GM10248 (cell line): ENCODE data around the gene CYP8B1.

Source experiments
- CTCF ChIA-PET: fragments of 300-600 bp; sonication (Branson Sonifier 250); formaldehyde crosslinking; extraction: SDS; loops from one replicate; lab custom pipeline; 2021; ENCODE audit warnings: antibody characterized with exemption; lab: Yijun Ruan, JAX
- POLR2A ChIA-PET: fragments of 350-650 bp; sonication (Branson Sonifier 250); formaldehyde crosslinking; extraction: SDS; loops from one replicate; lab custom pipeline; 2020; ENCODE audit warnings: antibody characterized with exemption; lab: Yijun Ruan, JAX
- DNase-seq: peaks from one replicate; pipeline ENCODE4 v3.0.0; 2012; ENCODE audit errors: extremely low spot score
- TF ChIP-seq, protein P1 (sequence below): IDR thresholded peaks from 2 replicates; pipeline ENCODE4 v1.5.1; 2012; ENCODE audit warnings: mild to moderate bottlenecking, low read depth; ENCODE audit errors: extremely low read depth, missing control alignments, control extremely low read depth

Gene CYP8B1, protein sequence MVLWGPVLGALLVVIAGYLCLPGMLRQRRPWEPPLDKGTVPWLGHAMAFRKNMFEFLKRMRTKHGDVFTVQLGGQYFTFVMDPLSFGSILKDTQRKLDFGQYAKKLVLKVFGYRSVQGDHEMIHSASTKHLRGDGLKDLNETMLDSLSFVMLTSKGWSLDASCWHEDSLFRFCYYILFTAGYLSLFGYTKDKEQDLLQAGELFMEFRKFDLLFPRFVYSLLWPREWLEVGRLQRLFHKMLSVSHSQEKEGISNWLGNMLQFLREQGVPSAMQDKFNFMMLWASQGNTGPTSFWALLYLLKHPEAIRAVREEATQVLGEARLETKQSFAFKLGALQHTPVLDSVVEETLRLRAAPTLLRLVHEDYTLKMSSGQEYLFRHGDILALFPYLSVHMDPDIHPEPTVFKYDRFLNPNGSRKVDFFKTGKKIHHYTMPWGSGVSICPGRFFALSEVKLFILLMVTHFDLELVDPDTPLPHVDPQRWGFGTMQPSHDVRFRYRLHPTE

DNA sequence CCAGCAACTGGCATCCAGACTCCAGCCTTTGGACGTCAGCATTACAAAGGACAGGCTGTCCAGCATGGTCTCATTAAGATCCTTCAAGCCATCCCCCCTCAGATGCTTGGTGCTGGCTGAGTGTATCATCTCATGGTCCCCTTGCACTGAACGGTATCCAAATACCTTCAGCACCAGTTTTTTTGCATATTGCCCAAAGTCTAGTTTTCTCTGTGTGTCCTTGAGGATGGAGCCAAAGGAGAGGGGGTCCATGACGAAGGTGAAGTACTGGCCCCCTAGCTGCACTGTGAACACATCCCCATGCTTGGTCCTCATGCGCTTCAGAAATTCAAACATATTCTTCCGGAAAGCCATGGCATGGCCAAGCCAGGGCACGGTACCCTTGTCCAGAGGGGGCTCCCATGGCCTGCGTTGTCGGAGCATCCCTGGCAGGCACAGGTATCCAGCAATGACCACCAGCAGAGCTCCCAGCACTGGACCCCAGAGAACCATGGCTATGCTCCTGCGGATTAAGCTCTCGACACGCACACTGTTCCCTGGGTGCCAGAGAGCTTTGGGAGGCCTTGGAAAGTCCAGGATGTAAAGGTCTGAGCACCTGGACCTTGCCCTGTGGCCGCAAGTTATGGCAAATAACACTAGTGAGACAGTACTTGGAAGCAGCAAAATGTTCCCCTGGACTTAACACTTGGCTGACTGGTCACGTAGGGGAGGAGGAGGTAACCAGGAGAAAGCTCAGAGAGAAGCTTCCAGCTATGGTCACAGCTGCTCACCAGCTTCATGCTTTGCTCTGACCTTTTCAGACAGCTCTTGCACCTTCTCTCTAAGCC is at the start of gene CYP8B1:
Gene CYP8B1 (minus strand): TSS at position 555 of the 827 bp plus-strand sequence. CDS start 63 bp downstream, at position 492.
- ChIA-PET POLR2A (no interaction called here), CTCF (interaction anchor here (0.7 to 1.5 kb wide), 3 partner anchors 12 to 45 kb away, joined by 3 to 7 read pairs (median 3); no protein-coding TSS in a partner anchor)
- TF ChIP-seq, protein P1, sequence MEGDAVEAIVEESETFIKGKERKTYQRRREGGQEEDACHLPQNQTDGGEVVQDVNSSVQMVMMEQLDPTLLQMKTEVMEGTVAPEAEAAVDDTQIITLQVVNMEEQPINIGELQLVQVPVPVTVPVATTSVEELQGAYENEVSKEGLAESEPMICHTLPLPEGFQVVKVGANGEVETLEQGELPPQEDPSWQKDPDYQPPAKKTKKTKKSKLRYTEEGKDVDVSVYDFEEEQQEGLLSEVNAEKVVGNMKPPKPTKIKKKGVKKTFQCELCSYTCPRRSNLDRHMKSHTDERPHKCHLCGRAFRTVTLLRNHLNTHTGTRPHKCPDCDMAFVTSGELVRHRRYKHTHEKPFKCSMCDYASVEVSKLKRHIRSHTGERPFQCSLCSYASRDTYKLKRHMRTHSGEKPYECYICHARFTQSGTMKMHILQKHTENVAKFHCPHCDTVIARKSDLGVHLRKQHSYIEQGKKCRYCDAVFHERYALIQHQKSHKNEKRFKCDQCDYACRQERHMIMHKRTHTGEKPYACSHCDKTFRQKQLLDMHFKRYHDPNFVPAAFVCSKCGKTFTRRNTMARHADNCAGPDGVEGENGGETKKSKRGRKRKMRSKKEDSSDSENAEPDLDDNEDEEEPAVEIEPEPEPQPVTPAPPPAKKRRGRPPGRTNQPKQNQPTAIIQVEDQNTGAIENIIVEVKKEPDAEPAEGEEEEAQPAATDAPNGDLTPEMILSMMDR = no peak
- no peak for DNase-seq

DNA sequence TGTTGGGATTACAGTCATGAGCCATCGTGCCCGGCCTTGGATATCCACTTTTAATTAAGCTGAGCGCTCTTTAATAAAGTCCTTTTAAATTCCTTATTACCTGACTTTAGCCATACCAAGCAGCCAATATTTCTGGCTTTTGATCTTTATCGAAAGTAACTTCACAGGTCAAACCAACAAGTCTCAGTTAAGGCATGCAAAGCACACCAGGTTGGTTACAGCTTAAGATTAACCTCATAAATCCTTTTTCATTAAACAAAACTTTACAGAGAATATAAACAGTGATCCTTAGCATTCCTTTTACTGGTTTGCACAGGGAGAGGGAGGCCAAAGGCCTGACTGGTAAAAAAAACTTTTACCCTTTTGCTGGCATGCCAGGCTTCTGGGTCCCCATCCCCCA is 47.9 kb upstream of the CYP8B1 start:
- TF ChIP-seq, protein P1 = no peak
- POLR2A ChIA-PET = no interaction called here
- DNase-seq = no peak
- CTCF ChIA-PET = interaction anchor here (1.0 to 1.3 kb wide), 2 partner anchors 9 to 17 kb away, joined by 3 to 4 read pairs; no protein-coding TSS in a partner anchor

DNA sequence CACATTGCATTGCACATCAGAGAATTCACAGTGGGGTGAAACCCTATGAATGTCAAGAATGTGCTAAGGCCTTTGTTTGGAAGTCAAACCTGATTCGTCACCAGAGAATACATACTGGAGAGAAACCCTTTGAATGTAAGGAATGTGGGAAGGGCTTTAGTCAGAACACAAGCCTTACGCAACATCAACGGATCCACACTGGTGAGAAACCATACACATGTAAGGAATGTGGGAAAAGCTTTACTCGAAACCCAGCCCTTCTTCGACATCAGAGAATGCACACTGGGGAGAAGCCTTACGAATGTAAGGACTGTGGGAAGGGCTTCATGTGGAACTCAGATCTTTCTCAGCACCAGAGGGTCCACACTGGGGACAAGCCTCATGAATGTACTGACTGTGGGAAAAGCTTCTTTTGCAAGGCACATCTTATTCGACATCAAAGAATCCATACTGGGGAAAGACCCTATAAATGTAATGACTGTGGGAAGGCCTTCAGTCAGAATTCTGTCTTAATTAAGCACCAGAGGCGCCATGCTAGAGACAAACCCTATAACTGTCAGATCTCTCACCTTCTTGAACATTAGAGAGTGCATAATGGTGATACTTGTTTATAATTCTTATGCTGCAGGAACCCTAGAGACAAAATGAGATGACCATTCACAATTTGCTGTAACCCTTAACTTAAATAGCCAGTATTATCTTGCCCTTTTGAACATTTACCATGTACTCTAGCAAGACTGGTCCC is 39.3 kb upstream of the CYP8B1 start:
- DNase-seq = no peak
- ChIA-PET POLR2A (no interaction called here), CTCF (no interaction called here)
- TF ChIP-seq, protein P1 = no peak

DNA sequence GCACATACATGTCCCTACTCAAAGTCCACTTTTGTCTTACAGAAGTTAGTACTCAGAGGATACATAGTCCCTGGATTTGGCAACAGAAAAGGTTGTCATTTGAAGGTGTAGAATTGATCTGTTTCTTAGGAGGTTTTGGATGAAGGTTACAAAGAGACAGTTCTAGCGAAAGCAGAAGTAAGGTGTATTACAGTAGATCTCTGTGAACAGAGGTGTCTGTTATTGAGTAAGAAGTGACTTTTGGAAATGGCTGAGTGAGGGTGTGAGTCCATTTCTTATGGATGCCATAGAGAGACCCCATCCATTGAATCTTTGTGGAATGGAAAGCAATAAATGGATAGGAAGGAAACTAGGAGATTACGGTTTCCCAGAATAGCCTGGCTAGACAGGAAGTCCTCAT is 35.9 kb upstream of the CYP8B1 start:
- POLR2A ChIA-PET = no interaction called here
- DNase-seq = no peak
- TF ChIP-seq, protein P1 = no peak
- CTCF ChIA-PET = no interaction called here

DNA sequence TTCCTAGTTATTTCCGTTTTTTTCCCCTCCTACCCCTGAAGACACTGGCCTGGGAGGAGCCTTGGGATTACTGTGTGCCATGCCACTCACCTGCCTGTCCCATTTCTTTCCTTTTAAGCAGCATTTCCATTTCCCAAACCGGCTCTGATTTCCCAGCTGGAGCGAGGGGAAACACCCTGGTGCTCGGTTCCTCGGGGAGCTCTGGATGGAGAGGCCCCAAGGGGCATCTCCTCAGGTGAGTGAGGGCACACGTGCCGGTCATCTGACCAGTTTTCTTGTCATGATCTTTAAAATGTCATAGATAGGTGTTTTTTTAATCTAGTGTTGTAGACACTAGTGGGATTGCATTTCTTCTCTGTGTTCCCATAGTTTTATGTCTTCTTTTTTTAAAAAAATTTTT is 33.0 kb upstream of the CYP8B1 start:
- TF ChIP-seq, protein P1 = no peak
- DNase-seq = no peak
- ChIA-PET CTCF (no interaction called here), POLR2A (no interaction called here)

DNA sequence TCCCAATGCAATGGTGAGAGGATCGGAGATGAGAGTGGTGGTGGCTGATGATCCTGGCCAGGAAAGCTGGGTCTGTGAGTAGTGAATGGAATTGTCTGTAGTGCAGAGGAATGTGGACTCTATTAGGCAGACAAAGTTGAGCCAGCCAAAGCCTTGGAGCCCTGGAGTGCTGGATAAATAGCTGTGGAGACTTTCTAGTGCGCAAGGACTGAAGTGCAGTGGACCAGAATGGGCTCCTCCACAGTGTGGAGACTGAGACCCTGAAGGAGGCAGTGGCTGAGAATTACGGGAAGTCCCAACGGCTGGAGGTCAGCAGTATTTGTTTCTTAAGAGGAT is 31.1 kb upstream of the CYP8B1 start:
- POLR2A ChIA-PET = no interaction called here
- no peak for DNase-seq
- TF ChIP-seq, protein P1 = no peak
- CTCF ChIA-PET = interaction anchor here (1.5 kb wide), 1 partner anchor 14 kb away, joined by 3 read pairs; no protein-coding TSS in a partner anchor
